Hindlimb muscle (tissue), 1 donor: ENCODE results near the gene LHPP. TPM values are rescaled to one million over a fixed set of nuclear protein-coding genes. Genes with fewer than 3 reads are reported as not detected.
A peak's percentile ranks its signal among the peaks of the same experiment; 100 is the strongest.

Experiments used
- DNase-seq: peaks from one replicate; pipeline ENCODE4 v3.0.0-alpha.2; 2013
- polyA plus RNA-seq: library from polyadenylated mRNA; unstranded; fragments of 120-200 nt; gene quantifications from one replicate; pipeline ENCODE4 v1.2.1, GENCODE V29; 2013; ENCODE audit not compliant: insufficient read length

Gene LHPP
- polyA plus RNA-seq, 1 donor, result 8.1 TPM

DNA sequence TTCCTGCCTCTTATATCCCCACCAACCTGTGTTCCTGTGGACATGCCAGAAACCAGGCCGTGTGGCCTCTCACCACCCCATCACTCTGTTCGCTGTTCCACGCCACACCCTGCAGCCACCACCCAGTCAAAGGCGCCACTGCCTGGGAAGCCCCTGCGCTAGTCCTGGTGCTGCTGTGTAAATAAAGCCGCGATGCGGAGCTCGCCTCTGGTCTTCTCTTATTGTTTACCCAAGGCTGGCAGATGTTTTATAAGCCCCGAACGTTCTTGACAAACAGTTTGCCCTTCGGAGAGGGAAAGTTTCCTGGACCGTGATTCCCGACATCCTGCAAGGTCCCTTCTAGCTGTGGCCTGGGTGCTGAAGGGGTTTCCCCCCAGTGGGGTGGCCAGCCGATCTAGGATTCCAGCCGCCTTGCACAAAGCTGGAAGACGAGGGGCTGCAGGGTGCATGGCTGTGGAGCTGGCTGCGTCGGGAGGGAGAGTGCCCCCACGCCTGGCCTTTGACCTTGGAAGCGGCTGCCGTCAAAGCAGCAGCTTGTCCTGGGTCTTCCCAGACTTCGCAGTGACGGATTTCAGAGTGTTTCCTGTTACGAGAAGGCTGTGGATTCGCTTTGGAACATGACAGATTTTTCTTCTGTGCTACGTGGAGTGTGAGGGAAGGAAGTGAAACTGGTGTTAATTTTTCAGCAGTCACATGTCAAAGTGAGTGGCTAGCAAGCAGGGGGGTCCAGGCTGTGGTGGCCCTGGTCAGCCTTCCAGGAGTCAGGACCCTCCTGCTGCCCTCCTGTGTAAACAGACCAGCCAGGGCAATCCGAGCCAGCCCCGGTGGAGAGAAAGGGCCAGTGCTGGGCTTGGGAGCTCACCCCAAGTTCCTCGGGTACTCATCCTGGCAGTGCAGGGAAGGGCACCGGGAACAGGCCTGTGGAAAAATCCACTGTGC, 61.6 kb downstream of the LHPP start:
- peak; percentile 32 for DNase-seq

DNA sequence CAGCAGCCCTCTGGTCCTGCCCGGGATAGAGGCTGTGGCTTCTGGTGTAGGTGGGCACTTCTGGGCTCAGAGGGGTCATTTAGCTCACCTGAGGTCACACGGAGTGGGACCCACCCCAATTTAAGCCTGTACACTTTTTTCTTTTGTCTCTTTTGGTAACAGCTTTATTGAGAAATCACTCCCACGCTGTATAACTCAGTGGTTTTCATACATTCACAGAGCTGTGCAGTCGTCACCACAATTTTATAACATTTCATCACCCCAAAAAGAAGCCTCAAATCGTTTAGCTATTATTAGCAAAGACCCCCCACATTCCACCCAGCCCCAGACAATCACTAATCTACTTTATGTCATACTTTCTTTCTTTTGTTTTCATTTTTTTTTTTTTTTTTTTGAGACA, 62.3 kb downstream of the LHPP start:
- no peak for DNase-seq

DNA sequence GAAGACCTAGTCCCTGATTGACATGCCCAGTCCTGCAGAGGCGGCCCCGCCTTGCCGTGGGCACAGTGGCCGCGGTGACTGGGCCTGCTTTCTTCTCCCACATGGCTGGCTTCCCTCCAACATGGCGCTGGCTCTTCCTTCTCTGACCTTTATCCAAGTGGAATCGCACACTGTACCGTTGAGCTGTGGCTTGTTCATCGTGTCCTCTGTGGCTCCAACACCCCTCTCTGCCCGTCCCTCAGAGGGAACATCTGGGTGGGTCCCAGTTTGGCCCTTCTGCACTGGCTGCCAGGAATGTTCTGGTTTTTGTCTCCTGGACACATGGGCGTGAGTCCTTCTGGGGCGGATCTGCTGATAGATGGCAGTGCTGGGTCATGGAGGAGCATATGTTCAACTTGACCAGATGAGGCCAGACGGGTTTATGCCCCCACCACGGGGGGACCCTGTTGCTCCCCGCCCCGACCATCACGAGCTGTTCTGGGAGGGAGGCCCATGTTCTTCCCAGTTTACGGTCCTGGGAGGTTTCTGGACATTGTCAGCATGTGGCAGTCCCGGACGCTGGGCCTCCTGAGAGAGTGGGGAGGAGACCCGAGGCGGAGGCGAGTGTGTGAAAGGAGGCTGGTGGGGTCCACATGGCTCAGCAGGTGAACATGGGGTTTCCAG, 63.5 kb downstream of the LHPP start:
- no peak for DNase-seq

DNA sequence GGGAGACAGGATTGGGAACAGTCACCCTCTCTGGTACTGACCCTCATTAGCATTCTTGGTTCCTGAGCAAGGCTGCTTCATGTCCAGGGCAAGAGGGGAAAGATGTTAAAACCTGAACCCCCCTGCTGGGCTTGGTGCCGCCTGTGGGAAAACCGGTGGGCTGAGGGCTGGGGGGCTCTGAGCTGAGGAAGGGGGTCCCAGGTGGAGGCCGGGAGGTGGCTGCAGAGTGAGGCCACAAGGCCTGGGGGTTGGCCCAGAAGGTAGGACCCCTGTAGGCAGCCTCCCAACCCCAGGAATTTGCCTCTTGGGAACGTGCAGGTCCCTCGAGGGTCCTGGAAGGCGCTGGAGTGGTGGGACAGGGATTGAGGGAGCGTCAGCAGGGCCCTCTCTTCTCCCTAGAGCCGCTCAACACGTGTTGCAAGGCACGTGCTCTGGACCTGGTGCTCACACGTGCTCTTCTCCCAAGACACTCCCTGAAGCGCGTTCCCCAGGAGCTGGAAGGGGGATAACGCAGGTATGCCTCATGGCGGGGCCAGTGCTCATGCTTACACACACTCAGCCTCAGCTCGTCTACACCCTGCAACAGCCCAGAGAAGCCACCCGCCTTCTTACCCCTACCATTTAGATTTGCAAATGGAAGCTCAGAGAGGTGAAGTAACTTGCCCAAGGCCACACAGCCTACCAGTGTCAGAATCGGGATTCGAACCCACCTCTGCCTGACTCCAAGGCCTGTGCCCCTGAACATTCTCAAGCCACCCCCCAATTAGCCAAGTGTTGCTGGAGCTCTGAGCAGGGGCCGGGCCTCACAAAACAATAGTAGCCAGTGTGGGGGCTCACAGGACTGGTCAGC, 64.4 kb downstream of the LHPP start:
- no peak for DNase-seq

DNA sequence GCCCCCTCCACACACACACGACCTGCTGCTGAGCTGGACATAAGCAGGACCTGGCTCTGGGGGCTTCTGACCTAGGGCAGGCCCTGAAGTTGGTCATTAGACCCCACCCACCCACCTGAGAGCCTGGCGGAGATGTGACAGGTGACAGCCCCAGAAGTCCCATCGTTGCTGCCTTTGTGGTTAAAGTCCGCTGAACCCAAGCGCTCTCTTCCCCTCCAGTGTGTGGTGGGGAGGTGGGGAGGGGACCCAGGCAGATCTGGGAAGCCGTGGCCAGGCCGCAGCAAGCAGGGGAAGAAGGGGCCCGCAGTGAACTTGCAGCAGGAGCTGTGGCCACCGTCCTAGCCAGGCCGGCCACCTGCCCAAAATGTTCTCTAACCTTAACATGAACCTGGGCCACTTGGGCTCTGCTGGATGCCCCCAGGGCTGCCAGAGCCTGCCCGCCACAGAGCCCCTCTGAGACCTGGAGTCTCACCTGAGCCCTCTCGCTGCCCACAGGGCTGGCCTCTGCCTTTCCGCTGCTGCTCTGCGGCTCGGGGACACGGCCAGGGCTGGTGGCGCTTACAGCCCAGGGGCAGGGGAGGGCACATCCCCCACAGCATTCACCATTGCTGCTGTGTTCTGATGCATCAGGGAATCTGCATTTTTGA, 65.1 kb downstream of the LHPP start:
- no peak for DNase-seq

DNA sequence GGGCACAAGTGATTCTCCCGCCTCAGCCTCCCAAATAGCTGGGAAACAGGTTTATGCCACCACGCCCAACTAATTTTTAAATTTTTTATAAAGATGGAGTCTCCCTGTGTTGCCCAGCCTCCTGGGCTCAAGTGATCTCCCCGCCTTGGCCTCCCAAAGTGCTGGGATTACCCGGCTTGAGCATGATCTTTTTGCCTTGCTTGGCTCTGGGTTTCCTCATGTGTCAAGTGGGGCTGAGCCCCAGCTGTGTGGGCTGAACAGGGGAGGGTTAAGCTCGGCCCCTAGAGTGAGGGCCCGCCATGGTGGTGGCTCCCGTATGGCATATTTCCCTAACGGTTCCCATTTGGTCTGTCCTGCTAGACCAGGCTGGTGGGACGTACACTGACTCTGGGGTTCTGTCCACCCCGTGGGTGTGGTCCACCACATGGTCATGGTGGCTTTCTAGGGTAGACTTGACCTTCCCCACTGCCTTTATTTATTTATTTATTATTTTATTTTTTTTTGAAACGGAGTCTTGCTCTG, 66.3 kb downstream of the LHPP start:
- no peak for DNase-seq

DNA sequence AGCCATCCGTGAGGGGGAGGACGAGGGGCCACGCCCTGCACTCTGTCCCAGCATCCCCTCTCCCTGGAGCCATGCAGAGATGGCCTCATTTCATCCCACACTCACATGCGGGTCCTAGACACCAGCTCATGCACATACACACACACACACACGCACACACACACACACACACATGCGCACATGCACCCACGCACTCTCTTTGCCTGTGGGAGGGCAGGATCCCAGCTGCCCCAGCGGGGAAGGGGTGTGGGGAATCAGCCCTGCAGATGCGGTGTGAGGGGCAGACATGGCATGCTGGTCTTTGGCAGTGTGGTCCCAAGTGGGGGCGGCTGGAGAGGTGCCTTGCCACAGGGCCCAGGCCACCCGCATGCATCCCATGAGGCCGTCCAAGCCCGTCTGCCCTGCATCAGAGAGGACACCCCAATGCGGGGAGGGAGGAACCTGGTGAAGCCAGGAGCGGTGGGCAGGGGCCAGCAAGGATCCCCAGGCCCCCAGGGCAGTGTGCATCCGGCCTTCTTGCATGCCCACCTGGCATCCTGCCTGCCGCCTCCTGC, 68.1 kb downstream of the LHPP start:
- DNase-seq, result no peak

DNA sequence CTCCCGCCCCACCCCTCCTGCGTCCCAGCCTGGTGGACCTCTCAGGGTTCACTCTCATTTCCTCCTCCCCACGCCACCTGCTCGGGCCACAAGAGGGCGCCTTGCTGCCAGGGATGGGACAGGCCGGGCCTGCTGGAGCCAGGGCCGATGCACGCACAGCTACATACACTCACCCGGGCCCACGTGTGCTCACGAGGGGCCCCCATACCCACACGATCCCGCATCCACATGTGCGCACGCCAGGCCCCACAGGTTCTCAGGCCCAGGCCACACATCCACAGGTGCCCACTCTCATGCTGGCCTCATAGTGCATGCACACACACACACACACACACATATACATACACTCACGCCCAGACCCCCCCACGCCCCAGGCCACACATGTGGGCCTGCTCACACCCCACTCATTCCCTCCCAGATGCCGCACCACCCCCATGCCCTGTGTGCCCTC, 68.6 kb downstream of the LHPP start:
- peak; percentile 83 for DNase-seq

DNA sequence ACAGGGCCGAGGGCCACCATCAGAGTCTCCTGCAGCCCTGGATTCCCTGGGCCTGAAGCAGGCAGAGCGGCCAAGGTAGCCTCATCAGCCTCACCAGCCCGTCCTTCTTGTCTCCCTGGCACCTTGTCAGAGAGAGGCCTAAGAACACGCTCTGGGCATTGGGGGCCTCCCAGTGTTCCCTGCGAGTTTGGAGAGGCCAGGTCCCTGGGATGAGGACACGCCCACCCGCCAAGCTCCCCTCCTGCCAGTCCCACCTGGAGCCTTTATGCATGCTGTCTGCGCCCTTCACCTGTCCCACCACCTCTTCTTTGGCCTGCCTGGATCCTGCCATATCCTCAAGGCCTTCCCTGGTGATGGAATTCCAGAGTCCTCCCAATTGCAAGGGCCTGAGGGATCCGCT, 69.2 kb downstream of the LHPP start:
- no peak for DNase-seq

DNA sequence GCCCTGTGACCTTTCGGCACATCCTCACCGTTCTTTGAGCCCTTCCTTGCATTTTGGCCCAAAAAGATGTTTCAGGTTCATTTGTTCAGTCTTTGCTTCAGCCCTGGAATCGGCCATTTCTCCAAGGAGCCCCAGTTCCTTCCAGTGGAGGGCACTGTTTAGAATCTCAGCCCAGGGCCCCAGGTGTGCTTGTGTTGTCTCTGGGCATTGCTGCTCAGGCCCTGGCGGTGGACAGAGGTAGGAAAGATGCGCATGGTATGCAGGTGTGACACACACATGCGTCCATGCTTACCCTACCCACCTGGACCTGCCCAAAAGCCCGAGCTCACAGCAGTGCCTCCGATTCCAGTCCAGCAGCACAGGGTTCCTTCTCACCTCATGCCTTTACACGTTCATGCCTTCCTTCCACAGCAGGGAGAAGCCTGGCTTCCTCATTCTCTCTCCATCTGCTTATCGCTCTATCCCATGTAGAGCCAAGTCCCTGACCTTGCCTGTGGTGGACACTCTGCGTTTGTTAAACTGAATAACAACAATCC, 70.6 kb downstream of the LHPP start:
- DNase-seq, result no peak

DNA sequence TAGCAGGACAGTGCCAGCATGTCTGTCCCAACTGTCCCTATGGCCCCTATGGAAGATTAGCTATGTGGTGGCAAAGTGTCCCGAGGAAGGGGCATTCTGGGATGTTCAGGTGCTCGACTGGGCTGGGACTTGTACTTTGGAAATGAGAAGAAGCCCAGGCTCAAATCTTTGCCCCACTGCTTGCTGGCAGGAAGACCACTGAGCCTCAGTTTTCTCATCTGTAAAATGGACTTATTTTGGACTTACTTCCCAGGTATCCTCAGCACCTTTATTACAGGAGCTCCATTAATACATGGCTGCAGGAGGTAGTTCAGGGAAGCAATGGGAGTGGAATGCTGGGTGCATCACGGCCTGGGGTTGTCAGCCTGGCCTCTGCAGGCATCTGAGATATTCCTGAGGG, 71.2 kb downstream of the LHPP start:
- no peak for DNase-seq

DNA sequence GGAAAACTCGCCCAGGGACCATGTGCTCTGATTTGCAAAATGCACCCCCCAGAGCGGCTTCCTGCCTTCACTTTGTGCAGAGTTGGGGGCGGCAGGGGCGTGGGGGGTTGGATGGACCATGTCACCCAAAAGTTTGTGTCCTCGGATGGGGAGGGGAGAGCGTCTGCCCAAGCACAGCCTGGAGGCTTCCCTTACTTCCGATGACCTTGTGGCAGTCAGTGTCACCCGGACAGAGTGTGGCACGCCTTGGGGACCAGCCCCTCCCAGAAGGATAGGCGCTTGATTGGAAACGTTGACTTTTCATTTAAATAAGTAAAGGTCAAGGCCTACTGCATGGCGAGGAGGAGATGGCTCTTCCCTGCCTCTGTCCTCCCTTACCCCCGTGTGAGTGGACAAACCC, 71.6 kb downstream of the LHPP start:
- DNase-seq, result no peak

DNA sequence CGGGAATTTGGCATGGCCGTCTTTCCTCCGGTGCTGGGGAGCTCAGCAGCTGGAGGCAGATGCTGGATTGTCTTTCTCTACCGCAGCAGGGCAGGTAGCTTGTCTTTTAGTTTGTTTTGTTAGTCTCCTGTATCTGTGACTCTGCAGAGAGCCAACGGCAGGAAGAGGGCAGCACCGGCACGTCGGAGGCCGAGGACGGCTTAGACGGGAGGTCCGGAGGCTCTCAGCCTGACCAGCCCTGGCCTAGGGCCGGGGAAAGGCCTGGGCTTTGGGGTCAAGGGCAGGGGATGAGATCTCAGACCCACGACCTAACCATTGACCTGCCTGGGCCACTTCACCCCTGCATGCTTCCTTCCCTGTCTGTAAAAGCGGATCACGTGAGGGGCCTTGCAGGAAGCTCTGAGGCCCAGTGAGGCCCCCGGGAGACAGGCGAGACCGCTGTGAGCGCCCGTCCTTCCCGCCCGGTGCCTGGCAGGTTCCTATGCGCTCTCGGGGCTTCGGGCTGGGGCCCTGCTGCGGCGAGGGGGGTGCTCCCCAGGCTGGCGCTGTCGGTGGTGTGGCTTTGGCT, 72.7 kb downstream of the LHPP start:
- peak; percentile 60 for DNase-seq

DNA sequence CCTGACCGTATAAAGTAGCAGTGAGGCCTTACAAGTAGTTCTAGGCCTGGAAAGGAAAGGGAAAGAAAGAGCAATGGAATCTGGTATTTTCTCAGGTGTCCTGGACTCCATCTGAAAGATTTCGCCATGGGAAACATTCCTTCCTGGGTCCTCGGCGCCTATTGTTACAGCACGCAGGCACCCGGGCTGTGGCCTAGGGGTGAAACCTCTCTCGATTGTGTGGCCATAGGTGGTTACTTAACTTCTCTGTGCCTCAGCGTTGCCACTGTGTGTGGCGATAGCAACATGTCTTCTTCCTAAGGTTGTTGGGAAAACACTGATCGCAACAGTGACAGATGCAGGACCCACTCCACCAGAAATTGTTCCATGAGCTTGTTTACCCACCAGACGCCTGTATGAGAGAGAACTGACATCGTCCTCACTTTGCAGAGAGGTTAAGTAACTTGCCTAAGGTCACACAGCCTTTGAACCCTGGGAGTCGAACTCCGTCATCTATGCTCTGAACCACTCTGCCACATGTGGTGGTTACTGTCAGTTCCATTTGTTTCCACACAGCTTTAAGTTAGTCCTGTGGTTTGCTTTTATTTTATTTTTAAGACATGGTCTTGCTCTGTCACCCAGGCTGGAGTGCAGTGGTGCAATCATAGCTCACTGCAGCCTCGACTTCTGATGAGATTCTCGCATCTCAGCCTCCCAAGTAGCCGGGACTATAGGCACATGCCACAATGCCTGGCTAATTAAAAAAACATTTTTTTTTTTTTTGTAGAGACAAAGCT, 73.4 kb downstream of the LHPP start:
- DNase-seq, result no peak

DNA sequence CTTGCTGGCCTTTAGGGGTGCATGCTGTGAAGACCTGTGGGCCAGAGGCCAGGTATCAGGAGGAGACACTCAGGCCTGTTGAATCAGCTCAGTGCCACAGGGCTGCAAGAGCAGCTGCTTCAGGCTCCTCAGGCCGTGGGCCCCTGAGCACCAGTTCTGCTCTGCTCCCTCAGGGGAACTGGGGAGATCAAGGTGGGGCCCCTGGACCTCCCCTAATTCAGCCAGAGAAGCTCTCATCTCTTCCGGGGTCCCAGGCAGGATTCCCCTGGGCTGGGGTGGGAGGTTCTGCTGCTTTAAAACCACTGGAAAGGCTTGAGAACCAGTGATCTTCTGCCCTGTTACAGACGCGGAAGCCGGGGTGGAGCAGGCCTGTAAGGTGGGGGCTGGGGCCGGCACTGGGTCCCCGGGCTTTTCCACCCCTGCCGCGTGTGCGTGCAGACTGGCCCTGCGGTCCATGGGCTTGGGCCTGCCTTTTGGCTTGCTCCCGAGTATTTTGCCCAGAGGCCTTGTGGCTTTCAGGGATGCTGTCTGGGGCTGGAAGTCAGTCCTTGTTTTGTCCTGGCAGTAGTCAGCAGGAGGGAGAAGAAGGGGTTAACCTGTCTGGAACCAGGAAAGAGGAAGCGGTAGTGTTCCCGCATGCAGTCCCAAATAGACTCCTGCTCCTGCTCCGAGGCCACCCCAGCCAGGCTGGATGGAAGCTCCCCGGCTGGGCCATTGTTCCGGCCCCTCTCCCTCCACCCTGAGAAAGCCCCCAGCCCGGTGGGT, 74.3 kb downstream of the LHPP start:
- DNase-seq, result peak; percentile 37

DNA sequence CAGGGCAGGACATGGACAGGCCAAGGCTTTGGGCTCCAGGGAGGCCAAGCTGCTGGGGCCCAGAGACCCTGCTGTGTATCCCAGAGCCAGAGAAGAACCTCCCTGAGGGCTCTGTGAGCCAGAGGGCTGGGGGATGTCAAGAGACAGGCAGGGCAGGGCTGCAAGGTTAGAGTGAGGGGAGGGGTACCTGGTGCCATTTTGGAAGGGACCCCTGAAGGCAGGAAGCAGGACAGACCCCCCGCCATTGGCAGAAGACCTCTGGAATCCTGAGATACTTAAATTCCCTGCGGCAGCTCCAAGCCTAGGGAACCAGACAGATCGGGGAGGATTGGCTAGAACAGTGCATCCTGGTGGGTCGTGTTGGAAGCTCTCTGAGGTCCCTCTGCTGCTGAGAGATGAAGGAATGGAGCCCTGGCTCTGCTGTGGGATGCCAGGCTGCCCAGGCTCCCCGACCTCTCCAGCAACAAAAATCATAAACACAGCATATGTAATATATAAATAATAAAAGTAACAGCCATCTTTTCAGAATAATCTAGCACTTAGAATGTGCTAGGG, 75.0 kb downstream of the LHPP start:
- DNase-seq, result no peak

DNA sequence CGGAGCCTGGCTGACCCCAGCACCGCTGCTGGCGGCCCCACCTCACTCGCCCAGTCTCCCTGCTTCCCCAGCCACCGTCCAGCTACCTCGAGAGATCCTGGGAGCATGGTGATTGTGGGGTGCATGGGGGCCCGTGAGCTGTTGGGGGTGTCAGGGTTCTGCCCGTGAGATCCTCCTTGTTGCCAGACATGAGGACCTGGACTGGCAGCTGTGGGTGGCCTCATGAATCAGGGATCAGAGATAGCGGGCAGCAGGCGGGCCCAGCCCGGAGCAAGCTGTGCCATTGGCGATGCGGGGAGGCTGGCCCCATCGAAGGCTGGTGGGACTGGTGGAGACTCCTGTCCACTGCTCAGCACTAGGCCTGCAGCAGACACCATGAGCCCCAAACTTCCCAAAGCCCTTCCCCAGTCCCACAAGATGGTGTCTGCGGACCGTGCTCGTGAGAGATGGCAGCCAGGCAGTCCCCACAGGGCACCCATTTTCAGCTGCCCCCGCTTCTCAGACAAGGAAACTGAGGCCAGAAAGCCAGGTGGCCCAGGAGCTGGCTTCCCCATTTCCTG, 75.6 kb downstream of the LHPP start:
- DNase-seq, result no peak

DNA sequence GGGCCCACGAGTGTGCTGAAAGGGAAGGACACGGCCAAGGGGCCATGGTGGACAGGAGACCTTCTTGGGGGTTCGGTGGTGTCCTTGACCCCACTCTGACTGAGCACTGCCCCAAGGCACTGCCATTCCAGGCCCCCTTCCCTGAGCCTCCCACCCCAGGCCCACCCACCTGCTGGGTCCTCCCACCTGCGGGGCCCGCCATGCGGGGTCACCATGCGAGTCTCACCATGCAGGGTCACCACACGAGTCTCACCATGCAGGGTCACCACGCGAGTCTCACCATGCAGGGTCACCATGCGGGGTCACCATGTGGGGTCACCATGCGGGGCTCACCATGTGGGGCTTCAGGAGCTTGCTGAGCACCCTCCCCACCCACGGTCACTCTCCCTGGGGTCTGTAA, 76.3 kb downstream of the LHPP start:
- no peak for DNase-seq

DNA sequence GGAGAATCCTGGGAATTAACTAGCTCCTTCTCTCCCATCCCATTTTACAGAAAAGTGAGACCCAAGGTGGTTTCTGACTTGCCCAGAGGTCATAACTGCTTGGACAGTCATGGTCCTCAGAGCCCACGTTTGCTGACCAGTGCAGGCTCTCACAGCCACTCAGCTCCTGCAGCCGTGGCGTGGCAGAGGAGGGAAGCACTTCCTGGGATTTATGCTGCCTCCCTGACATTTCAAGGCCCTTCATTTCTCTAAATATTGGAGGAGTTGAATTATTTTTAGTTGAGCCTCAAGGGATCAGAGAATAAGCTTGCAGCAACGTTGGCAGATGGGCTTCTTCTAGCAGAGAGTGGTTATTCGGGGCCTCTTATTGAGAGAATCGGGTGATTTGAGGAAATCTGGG, 77.1 kb downstream of the LHPP start:
- no peak for DNase-seq
